ENCODE data around the gene FLACC1.
"Not testable (repeated sequence)": the region's sequence is repeated elsewhere in the genome, so short reads cannot be mapped to it uniquely, and the experiment has no call there.

The FLACC1 gene, protein sequence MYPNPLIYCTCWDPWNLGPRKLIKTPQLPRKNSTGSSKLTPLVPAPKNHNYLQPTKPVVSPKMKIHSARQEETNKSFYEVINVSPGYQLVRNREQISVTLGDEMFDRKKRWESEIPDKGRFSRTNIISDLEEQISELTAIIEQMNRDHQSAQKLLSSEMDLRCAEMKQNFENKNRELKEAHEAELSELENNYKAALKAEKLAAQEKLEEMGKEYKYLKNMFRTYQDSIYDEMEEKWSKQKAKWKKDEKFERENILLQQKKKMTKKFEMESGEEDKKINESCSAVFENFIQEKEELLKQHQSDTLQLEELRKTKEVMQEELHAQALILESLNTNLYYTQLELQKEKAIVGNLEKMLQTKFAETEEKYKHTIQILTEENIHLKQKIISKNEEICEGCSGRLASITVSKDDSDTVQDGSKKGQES

DNA sequence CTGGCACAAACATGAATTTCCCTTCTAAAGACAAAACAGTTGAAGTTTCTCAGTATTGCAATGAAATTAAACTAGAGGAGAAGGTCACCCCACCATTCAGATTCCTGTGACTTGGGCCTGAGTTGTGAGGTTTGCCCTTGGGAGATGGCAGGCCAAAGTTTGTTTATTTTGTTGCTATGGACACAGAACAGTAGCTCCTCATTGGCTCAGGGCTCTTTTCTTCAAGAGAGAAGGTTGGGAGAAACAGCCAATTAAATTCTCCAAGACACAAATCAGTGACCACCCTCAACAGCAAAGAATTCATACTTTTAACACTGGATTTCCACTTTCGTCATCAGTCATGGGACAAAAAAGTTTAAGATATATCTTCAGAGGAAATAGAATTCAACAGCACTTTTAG is at the start of gene FLACC1:
Gene FLACC1 (minus strand): TSS at position 125 of the 400 bp plus-strand sequence. CDS start 5,941 bp downstream, outside the sequence.
- DNase-seq: no peak

DNA sequence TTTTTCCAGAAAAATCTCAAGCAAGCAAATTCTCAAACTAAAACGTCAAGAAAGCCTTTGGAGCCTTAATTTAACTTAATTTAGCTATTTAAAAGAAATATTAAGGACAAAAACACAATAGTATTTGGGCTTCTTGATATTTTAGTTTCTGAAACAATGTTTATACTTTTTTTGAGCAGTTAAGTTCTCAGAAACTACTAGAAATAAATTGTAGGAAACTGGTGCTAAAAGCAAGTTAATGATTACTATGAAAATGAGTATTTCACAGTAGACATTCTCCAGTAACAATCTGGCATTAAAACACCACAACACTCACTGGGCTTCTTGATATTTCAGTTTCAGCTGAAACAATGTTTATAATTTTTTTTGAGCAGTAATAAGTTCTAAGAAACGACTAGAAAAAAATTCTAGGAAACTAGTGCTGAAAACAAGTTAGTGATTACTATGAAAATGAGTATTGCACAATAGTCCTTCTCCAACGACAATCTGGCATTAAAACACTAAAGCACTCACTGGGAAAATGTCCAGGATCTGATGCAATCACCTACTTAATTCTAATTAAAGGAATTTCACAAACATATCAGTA is 49.0 kb upstream of the FLACC1 start:
- no peak for DNase-seq

DNA sequence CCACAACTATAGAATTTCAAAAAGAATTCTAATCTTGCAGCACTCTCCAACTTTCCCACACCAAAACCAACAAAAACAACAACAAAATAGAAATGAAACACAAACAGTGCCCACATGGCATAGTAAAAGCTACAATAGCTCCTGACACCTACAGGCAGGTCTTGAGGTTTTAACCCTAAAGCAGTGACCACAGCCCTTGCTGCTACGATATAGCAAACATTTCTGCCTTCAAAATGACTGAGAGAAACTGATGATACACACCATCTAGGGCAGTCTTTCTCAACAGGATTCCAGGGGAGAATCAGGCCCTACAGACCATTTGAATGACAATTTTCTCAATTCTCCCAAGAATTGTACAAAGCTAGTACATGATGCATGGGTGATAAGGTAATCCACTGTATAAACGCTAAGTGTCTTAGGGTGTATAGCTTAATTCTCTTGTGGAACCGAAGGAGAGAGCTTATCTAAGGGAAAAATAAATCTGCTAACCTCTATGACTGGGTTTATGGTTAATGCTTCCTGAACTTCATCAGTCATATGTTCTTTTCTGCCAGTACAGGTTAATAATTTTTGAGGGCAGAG is 47.6 kb upstream of the FLACC1 start:
- no peak for DNase-seq

DNA sequence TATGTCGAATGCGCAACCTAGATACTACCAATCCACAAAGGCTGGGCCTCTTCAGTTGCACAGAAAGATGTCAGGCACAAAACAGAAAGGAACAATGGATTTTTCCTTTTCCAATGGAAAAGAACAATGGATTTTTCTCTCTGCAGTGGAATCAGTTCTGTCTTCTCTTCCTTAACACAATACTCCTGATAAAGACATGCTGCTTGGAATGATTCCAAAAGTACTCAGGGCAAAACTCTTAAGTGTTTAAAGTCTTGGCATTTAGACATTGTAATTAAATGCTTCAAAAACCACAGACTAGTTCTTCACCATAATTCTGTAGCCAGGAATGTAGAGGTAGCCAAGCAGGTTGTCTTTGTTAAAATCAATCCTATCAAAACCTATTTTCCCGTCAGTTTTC is 46.7 kb upstream of the FLACC1 start:
- no peak for DNase-seq

DNA sequence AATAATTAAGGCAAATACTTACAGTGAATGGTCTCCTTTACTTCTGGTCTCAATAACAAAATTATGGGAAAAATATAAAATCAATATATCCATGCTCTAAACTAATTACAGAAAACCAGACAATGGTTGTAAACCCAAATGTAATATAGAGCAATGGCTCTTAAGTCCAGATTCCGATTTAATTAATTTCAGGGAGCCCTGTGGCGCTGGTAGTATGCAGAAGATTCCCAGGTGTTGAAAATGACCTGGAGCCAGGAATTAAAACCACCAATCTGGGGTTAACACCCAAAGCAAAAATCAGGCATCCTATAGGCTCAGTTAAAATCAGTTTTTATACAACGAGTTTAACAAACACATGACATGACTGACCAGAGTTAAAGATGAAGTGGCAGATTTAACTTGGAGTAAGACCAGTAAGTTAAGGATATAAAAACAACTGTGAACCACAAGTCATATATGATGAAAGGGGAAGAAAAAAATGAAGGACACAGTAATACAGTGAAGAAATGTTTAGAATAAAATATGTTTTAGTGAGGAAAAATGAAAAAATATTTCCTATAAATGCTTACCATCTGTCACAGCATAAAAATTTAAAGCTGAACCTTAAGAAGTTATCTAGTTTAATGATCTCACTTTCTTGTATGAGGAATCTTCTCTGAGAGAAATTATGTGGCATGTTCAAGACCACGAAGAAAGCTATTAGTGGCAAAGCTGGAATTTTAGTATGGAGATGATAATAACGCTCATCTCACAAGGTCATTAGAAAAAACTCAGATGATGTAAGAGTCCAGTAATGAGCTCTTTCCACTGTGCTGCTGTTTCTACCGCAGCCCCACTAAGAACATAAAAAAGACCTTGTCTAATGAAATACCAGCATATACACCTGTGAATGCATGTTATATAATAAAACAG is 45.8 kb upstream of the FLACC1 start:
- no peak for DNase-seq

DNA sequence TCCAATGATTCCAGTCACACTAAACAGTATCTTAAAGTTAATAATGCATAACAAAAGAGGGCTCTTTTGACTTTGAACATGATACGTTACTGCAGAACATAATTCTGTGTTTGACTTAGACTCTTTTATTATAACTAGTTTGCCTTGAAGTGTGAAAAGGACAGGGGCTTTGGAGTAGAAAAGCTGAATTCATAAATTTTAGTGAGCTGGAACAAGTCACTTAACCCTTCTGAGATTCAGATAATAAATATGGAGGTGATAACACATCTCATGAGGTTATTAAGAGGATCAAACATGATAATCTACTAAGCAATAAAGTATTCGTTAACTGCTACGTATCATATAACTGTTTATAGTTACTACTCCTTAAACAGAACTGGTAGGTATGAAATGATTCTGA is 44.7 kb upstream of the FLACC1 start:
- DNase-seq: no peak

DNA sequence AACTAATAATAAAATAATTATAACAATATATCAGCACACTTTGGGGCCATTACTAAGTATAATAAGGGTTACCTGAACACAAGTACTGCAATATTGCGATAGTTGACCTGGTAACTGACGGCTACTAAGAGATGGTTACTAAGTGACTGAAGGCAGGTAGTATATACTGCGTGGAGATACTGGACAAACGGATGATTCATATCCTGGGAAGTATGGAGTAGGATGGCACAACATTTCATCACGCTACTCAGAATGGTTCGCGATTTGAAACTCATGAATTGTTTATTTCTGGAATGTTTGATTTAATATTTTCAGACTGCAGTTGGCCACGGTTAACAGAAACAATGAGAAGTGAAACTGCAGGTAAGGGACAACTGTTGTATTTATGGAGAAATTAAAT is 39.5 kb upstream of the FLACC1 start:
- DNase-seq: no peak

DNA sequence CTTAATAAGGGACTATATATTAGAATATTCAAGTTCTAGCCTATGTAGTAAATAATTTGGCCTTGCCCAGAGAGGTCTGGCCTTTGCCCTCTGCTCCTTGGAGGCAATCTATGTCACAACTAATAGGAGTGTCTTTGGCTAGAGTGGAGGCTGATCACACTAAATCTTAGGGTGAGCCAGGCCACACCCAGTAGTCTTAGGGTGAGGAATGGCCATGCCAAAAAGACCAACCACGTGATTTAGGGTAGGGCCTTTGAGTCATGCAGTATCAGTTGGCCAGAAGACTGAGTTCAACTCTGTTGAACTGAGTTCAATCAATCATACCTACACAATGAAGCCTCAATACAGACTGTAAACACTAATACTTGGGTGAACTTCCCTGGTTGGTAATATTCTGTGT is 26.0 kb upstream of the FLACC1 start:
- DNase-seq: no peak

DNA sequence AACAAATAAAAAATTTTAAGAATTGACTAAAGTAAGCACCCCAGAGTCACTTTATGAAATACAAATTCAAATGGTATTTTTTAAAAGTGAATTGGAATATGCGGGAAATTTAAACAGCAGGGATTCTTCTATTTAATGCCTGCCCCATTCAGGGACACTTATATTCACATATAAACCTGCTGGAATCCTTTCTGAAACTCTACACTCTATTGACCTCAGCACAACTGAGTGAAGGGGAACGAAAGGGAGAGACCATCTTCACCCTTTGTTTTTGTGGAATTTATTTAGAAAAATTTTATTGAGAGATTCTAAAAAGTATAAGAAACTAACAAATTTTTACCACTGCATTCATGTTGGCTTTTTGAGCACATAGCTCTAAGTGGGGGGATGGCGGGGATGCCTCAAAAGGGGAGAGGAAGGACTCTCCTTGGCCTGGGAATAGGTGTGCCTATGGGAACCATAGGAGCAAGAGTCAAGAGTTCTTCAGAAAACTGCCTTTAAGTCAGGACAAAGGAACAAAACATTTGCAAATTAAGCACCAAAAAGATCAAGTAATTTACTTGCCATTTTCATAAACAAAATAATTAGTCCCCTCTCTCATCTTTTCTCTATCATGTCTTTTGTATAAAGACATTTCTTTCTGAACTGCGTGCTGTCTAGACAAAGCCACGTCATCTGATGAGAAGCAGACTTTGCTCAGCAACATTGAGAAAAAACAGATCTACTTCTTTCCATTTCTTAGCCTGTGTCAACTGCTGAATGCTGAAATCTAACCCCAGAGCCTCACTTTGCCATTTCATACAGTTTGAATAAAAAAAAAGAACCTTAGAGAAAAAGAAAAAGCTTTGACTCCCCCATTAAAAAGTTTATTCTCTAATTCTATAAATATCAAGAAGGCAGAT is 21.6 kb upstream of the FLACC1 start:
- DNase-seq: no peak

DNA sequence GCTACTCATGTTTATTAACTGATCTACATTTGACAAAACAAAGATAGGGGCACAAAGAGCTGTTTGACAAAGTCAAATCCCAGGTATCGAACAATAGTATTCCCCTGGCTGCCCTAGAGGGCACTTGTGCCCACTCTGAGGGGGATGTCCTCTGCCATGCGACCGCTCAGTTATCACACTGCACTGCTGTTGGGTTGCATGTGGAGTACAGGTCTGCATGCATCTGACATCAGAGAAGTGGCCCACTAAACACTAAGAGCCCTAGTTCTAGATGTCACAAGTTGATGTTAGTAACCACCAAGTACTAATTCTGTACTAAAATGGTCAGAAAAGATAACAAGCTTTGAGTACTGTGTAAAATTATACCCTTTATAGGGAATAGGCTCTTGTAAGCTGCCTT is 20.1 kb upstream of the FLACC1 start:
- DNase-seq: no peak

DNA sequence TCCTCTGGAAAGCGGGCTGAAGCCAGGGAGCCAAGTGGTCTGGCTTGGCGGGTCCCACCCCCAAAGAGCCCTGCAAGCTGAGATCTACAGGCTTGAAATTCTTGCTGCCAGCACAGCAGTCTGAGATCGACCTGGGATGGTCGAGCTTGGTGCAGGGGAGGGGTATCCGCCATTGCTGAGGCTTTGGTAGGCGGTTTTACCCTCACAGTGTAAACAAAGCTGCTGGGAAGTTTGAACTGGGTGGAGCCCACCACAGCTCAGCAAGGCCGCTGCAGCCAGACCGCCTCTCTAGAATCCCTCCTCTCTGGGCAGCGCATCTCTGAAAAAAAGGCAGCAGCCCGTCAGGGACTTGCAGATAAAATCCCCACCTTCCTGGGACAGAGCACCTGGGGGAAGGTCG is 12.6 kb upstream of the FLACC1 start:
- no peak for DNase-seq

DNA sequence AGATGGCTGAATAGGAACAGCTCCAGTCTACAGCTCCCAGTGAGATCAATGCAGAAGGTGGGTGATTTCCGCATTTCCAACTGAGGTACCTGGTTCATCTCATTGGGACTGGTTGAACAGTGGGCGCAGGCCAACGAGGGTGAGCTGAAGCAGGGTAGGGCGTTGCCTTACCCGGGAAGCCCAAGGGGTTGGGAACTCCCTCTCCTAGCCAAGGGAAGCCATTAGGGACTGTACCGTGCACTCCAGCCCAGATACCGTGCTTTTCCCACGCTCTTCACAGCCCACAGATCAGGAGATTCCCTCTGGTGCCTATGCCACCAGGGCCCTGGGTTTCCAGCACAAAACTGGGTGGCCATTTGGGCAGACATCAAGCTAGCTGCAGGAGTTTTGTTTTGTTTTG is 12.2 kb upstream of the FLACC1 start:
- not testable (repeated sequence) for DNase-seq

DNA sequence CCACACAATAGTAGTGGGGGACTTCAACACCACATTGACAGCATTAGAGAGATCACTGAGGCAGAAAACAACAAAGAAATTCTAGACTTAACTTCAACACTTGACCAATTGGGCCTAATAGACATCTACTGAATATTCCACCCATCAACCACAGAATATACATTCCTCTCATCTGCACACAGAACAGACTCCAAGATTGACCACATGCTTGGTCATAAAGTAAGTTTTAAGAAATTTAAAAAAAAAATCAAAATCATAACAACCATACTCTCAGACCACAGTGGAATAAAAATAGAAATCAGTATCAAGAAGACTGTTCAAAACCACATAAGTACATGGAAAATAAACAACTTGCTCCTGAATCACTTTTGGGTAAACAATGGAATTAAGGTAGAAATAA is 9.0 kb upstream of the FLACC1 start:
- DNase-seq: no peak

DNA sequence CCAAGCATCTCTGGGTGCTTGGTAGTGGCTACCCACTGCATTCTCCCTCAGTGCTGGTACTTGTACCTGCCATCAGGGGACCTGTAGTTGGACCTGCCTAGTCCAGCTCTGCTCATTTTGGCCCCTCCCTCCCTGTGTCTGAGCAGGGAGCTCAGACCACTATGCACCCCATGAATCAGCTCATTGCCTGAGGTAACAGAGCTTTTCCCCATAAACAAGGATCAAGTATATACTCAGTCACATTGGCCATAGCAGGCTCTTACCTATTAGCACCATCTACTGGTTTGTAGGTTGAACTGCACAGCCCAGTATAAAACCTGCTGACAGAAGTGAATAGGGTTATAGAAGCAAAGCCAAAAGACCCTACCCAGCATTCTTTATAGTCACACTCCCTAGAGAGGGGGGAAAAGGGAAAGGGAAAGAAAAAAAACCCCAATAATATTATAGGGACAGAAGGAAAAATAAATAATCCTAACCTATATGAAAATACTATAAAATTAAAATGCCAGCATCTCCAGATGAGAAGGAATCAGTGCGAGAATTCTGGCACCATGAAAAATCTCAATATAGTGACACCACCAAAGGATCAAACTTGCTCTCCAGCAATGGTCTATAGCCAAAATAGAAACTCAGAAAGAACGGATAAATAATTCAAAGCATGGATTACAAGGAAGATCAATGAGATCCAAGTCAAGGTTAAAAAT is 6.9 kb upstream of the FLACC1 start:
- DNase-seq: peak; percentile 18

DNA sequence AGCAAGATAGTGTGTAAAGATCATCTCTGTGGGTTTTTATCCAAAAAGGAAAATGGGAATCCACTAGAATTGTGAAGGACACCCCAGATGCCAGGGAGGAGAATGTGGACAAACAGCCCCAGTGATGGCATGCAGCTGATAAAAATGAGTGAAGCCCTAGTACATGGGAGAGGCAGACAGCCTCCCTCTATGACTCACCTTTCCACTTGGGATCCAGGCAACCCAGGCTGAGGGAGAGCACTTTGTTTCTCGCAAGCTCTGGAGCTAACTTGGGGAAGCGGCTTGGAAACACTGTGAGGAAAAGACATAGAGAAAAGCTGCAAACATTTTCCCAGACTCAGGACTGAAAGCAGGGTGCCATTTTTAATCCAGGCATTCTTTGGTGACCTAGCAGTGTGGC is 5.3 kb upstream of the FLACC1 start:
- no peak for DNase-seq

DNA sequence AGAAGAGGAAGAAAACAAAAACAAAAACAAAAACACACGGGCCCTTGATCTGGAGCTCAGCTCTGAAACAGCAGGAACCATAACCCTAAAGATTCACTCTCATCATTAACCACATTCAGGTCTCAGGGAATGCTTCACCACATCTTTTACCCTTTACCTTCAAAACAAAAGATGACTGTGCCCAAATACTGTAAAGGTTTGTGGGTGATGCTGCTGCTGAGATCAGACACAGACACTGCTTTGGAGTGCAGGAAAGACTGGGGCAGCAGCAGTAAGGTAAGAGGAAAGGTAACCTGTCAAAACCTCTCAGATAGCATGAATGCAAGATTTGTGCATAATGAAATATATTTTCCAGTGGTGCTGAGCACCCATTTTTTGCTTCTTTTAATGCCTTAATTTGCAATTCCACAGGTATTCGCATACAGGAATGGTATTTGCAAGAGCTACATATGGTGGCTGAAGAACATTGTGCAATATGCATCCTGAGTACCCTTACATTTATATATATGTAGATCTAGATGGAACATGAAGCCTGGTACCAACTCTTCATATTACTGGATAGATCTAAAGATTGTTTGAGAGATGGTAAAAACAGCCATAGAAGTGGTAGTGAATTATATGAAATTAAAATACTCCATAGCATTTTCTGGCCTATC is 4.1 kb upstream of the FLACC1 start:
- no peak for DNase-seq

DNA sequence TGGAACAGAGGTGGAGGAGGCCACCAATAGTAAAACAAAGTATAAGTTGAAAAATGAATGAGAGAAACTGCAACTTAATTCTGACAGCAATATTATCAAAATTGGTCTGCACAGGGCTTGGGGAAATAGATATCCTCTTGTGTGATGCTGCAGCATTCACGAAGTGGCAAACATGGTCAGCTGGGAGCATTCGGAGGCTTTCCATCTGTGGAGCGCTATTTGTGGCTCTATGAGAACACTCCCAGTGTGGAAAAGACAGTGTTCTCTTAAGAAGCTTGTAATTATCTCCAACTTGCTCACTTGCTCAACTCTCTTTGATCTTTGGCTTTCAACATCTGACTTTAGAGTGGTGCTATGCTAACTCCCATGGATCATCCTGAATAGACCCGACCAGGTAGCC is 3.1 kb upstream of the FLACC1 start:
- DNase-seq: no peak

DNA sequence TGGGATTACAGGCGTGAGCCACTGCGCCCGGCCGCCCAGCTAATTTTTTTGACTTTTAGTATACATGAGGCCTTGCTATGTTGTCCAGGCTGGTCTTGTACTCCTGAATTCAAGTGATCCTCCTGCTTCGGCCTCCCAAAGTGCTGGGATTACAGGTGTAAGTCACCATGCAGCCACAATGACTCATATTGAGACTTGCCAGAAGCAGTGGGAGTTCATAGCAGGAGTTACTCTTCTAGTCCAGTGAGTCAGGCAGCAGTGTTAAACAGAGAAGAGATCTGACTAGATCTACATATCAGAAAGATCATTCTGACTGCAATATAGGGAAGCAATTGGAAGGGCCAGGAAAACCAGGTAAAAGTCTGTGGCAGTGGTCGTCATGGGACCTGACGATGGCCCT is 1.5 kb upstream of the FLACC1 start:
- DNase-seq: peak; percentile 54

DNA sequence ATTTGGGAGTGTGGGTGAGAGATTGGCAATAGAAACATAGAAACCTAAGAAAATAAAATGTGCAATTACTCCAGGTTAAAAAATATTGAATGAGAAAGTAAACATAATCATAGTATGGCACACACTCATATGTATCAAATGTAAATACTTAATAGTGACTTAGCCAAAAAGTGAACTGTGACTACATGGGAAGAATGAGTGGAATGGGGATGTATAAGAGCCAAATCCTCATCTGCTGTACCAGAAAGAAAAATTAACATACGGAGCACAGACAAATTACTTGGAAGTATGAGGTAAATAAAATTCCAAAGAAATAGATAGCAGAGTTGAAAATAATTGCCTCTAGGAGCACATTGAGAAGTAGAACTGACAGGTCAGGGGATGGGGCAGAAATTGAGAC is 4.0 kb downstream of the FLACC1 start:
- DNase-seq: no peak

DNA sequence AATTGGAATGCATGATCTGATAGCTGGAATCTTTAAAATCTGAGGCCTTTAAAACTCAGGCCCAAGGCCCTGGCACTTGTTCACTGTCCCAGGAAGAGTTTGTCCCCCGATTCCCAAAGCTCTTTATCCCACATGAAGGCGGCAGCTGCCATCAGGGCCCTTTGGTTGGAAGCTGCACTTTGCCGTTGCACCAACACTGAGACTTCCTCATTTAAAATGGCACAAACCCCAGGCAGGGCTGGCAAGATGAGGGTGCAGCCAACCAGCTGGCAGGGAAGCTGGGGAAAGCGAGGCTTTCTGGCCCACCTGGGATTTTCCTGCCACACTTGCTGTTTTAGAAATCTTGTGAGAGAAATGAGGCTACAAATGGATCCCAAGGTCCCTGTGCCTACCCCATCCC is 6.3 kb downstream of the FLACC1 start:
- no peak for DNase-seq

DNA sequence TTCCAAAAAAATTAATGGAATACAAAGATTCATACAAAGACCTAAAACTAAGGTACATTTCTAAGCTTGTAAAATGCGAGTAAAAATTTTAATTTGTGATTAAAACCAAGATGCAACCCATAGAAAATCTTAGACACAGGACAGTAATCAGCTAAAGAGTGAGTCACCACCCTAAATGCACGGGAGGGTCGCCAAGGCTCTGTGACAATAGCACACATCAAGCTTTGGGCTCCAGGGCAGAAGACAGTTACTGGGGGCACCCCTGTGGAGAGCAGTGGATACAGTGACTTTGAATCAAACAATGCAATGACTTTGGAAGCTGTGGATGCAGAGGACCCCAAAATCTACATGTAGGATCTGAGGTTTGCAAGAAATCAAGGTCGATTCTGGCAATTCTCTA is 7.5 kb downstream of the FLACC1 start:
- no peak for DNase-seq

All from stimulated activated CD4-positive, alpha-beta T cell treated with anti-CD3 and anti-CD28 coated beads, Interleukin-15, amount 100 ng/mL, for 24 hours (primary cell).